Fibroblast of lung (primary cell): ENCODE measurements around the gene KDM6B. TPM values are rescaled to one million over a fixed set of nuclear protein-coding genes. Genes with fewer than 3 reads are reported as not detected.

ENCODE experiments used
- DNase-seq, 2 donors: peaks; one replicate each; pipeline versions ENCODE4 v3.0.0 to v3.0.0-alpha.2; 2010; ENCODE audit warnings: low read depth in 2 of 2
- H2AFZ ChIP-seq: 2 replicates; pipeline ENCODE4 v1.5.1; 2012; ENCODE audit warnings: low read length, control low read depth, inconsistent platforms
- H3K27ac ChIP-seq: 2 replicates; pipeline ENCODE4 v1.5.1; 2011; ENCODE audit warnings: low read length, control low read depth; ENCODE audit not compliant: insufficient read depth
- H3K27me3 ChIP-seq: 2 replicates; pipeline ENCODE4 v1.5.1; 2011; ENCODE audit warnings: mild to moderate bottlenecking, low read length; ENCODE audit not compliant: control insufficient read depth, insufficient read depth
- H3K36me3 ChIP-seq: 2 replicates; pipeline ENCODE4 v1.5.1; 2011; ENCODE audit warnings: low read length; ENCODE audit not compliant: control insufficient read depth, insufficient read depth
- H3K4me1 ChIP-seq: 2 replicates; pipeline ENCODE4 v1.5.1; 2011; ENCODE audit warnings: low read length; ENCODE audit not compliant: control insufficient read depth, insufficient read depth; ENCODE audit errors: extremely low read depth
- H3K4me2 ChIP-seq: 2 replicates; pipeline ENCODE4 v1.5.1; 2011; ENCODE audit warnings: low read length, control low read depth; ENCODE audit not compliant: insufficient read depth; ENCODE audit errors: extremely low read depth
- H3K4me3 ChIP-seq, 4 experiments: fragments of 200-600 bp in 1 of 4; sonication (generic) in 1 of 4; replicated peaks in 1 of 4; 2 replicates each; pipeline ENCODE4 v1.5.1; 2011 to 2016; ENCODE audit warnings: low read length in 4 of 4, low read depth in 3 of 4, mild to moderate bottlenecking in 3 of 4, control low read depth in 2 of 4, inconsistent platforms in 1 of 4, mixed read lengths in 1 of 4; ENCODE audit not compliant: insufficient read depth in 1 of 4; ENCODE audit errors: control extremely low read depth in 1 of 4
- H3K79me2 ChIP-seq: 2 replicates; pipeline ENCODE4 v1.5.1; 2012; ENCODE audit warnings: mild to moderate bottlenecking, low read length, inconsistent platforms; ENCODE audit not compliant: control insufficient read depth, insufficient read depth
- H3K9ac ChIP-seq: 2 replicates; pipeline ENCODE4 v1.5.1; 2011; ENCODE audit warnings: mild to moderate bottlenecking, low read length, control low read depth; ENCODE audit not compliant: insufficient read depth
- H3K9me3 ChIP-seq: 2 replicates; pipeline ENCODE4 v1.5.1; 2012; ENCODE audit warnings: low read depth, low read length; ENCODE audit not compliant: control insufficient read depth, insufficient read depth
- H4K20me1 ChIP-seq: 2 replicates; pipeline ENCODE4 v1.5.1; 2011; ENCODE audit warnings: low read length; ENCODE audit not compliant: control insufficient read depth, insufficient read depth; ENCODE audit errors: extremely low read depth
- EZH2 ChIP-seq: IDR thresholded peaks from 2 replicates; pipeline ENCODE4 v1.5.1; 2012; ENCODE audit warnings: low read length, control low read depth, mild to moderate bottlenecking; ENCODE audit errors: missing control alignments
- polyA plus RNA-seq, 2 donors: library from polyadenylated mRNA; depleted of rRNA in 1 of 2; stranded (reverse) in 1 of 2; unstranded in 1 of 2; fragments of >200 nt; gene quantifications; 2 replicates each; pipeline ENCODE4 v1.2.1, GENCODE V29; 2011 to 2012; ENCODE audit warnings: missing spikeins in 1 of 2
- total RNA-seq: library from RNA; depleted of rRNA; stranded (reverse); fragments of >200 nt; gene quantifications from 2 replicates; pipeline ENCODE4 v1.2.1, GENCODE V29; 2014
- TF ChIP-seq, protein P1 (sequence below), 2 donors: IDR thresholded peaks in 1 of 2; conservative IDR thresholded peaks in 1 of 2; 1 replicate in 1 of 2; 2 replicates in 1 of 2; pipeline ENCODE4 v1.5.1; 2011 to 2012; ENCODE audit warnings: low read length in 2 of 2, control low read depth in 1 of 2, inconsistent platforms in 1 of 2, low read depth in 1 of 2, mild to moderate bottlenecking in 1 of 2

The KDM6B gene
- total and polyA plus RNA-seq, 2 donors (not counting 1 experiment from before 2014, with no cell fraction given) = 1.1 to 9.4 TPM

GRCh38 chr17:7789131-7789530, 44.9 kb upstream of the KDM6B start:
- DNase-seq = no peak
- no peak overlapping the region for H3K27ac ChIP-seq
- no peak overlapping the region for H2AFZ ChIP-seq
- H3K79me2 ChIP-seq = no peaks in the 10 kb centered on the region
- no peak overlapping the region for H3K9ac ChIP-seq
- H3K4me3 ChIP-seq = no peak overlapping the region
- TF ChIP-seq, protein P1, sequence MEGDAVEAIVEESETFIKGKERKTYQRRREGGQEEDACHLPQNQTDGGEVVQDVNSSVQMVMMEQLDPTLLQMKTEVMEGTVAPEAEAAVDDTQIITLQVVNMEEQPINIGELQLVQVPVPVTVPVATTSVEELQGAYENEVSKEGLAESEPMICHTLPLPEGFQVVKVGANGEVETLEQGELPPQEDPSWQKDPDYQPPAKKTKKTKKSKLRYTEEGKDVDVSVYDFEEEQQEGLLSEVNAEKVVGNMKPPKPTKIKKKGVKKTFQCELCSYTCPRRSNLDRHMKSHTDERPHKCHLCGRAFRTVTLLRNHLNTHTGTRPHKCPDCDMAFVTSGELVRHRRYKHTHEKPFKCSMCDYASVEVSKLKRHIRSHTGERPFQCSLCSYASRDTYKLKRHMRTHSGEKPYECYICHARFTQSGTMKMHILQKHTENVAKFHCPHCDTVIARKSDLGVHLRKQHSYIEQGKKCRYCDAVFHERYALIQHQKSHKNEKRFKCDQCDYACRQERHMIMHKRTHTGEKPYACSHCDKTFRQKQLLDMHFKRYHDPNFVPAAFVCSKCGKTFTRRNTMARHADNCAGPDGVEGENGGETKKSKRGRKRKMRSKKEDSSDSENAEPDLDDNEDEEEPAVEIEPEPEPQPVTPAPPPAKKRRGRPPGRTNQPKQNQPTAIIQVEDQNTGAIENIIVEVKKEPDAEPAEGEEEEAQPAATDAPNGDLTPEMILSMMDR (conservative IDR thresholded peaks at IDR 0.05 in 1 of 2, IDR thresholded peaks at IDR 0.05 in 1 of 2; ENCODE audit: low read depth in 1 of 2, low read length in 2 of 2) = no peak
- TF ChIP-seq EZH2 = no peak
- H3K4me2 ChIP-seq = no peak overlapping the region
- no peaks in the 10 kb centered on the region for H3K4me1 ChIP-seq
- H3K36me3 ChIP-seq = no peaks in the 10 kb centered on the region
- peaks cover 2% of the 10 kb centered on the region for H3K27me3 ChIP-seq
- H4K20me1 ChIP-seq = no peaks in the 10 kb centered on the region
- H3K9me3 ChIP-seq = no peaks in the 10 kb centered on the region

- TF ChIP-seq, protein P1 (conservative IDR thresholded peaks at IDR 0.05 in 1 of 2, IDR thresholded peaks at IDR 0.05 in 1 of 2; ENCODE audit: low read depth in 1 of 2, low read length in 2 of 2) = no peak
- TF ChIP-seq EZH2 = no peak
- no peaks in the 10 kb centered on the region for H3K9me3 ChIP-seq
- no peaks in the 10 kb centered on the region for H4K20me1 ChIP-seq
Observed at GRCh38 chr17:7790150-7790549, 43.9 kb upstream of the KDM6B start.

GRCh38 chr17:7792611-7793010, 41.4 kb upstream of the KDM6B start:
- no peak overlapping the region for H2AFZ ChIP-seq
- no peaks in the 10 kb centered on the region for H3K9me3 ChIP-seq
- DNase-seq = no peak
- no peaks in the 10 kb centered on the region for H3K36me3 ChIP-seq
- H4K20me1 ChIP-seq = no peaks in the 10 kb centered on the region
- no peaks in the 10 kb centered on the region for H3K27me3 ChIP-seq
- H3K79me2 ChIP-seq = no peaks in the 10 kb centered on the region
- no peak overlapping the region for H3K4me3 ChIP-seq
- no peak overlapping the region for H3K9ac ChIP-seq
- TF ChIP-seq, protein P1 (conservative IDR thresholded peaks at IDR 0.05 in 1 of 2, IDR thresholded peaks at IDR 0.05 in 1 of 2; ENCODE audit: low read depth in 1 of 2, low read length in 2 of 2) = no peak
- TF ChIP-seq EZH2 = no peak
- no peak overlapping the region for H3K4me2 ChIP-seq
- H3K27ac ChIP-seq = no peak overlapping the region
- H3K4me1 ChIP-seq = no peaks in the 10 kb centered on the region

More at GRCh38 chr17:7790150-7790549, 43.9 kb upstream of the KDM6B start:
- DNase-seq = no peak
- Histone ChIP-seq H3K36me3 (no peaks in the 10 kb centered on the region), H3K9ac (no peak overlapping the region), H3K4me1 (no peaks in the 10 kb centered on the region), H3K27ac (no peak overlapping the region), H3K4me2 (no peak overlapping the region), H2AFZ (no peak overlapping the region), H3K4me3 (no peak overlapping the region), H3K27me3 (peaks cover 2% of the 10 kb centered on the region), H3K79me2 (no peaks in the 10 kb centered on the region)
